GM19463 (cell line): Measurements from ENCODE around the gene ZFYVE21.

Source experiments
- ATAC-seq: cut with Tn5 transposase; IDR thresholded peaks from one replicate; pipeline ENCODE4 v1.9.1; 2021; ENCODE audit warnings: mild to moderate bottlenecking, moderate library complexity; ENCODE audit not compliant: unreplicated experiment

Gene ZFYVE21

DNA sequence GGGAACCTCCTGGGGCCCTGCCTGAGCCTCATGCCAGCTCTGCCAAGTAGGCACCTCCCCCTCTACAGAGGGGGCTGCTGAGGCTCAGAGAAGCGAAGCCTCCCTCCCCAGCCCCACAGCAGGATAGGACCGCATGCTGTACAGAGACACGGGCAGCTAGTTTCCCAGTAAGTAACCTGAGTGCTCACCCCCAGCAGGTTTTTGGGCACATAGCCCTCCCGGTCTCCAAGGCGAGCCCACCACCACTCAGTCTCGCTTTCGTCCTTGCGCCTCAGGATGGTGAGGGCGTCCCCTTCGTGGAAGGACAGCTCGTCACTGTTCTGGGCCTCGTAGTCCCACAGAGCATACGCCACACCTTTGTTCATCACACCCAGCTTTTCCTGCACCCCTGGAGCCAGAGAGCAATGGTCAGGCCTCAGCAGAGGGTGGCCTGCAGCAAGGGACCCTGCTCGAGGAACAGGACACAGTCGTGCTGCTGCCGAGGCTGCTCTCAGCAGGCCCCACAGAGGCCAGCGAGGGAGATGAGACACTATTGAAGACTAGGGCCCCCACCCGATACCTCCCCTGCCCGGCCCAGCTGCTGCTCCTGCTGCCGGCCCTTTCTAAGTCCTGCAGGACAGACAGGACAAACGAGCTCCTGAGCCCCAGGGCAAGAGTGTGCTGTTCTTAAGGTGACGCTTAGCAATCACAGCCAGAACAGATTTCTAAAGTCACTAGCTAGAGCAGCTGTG, 20.4 kb downstream of the ZFYVE21 start:
- ATAC-seq, result no peak

- ATAC-seq, result no peak
Observed at GRCh38 chr14:103736546-103737431, 21.2 kb downstream of the ZFYVE21 start.

- ATAC-seq, result no peak
Observed at GRCh38 chr14:103737432-103738045, 21.9 kb downstream of the ZFYVE21 start.

GRCh38 chr14:103738166-103738565, 22.6 kb downstream of the ZFYVE21 start:
- no peak for ATAC-seq

- ATAC-seq, result no peak
Observed at GRCh38 chr14:103738701-103739451, 23.3 kb downstream of the ZFYVE21 start.

DNA sequence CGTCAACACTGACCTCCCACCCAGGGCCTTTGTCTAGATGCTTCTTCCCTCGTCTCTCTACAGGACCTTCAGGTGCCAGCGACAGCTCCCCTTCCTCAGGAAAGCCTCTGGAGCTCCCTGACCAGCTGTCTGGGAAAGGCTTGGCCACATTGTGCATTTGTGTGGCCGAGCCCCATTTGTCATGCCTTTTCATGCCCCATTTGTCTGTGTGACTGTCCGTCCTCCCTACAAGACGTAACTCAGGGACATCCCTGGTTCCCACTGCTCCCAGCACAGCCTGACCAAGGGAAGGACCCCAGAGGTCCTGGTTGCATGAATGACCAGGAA, 23.8 kb downstream of the ZFYVE21 start:
- no peak for ATAC-seq

GRCh38 chr14:103739793-103740501, 24.3 kb downstream of the ZFYVE21 start:
- no peak for ATAC-seq

GRCh38 chr14:103740991-103741689, 25.5 kb downstream of the ZFYVE21 start:
- no peak for ATAC-seq

DNA sequence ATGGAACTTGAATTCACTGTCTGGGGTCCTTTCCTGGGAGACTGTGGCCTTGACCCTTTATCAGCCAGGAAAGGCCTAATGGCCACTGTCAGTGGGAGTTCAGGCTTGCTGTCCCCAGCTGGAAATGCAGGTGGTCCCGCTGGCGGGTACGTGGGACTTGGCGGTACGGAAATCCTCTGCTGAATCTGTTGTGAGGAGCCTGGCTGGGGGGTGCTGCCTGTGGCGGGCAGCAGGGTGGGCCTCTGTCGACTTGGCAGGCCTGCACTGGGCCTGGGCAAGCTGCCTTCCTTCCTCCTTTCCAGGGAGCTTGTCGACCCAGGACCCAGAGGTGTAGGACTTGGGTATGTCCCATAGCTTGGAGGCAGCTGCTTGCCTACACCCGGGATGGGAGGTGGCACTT, 26.3 kb downstream of the ZFYVE21 start:
- no peak for ATAC-seq

GRCh38 chr14:103742499-103743255, 27.1 kb downstream of the ZFYVE21 start:
- ATAC-seq, result no peak

GRCh38 chr14:103743691-103744090, 28.1 kb downstream of the ZFYVE21 start:
- ATAC-seq, result no peak

DNA sequence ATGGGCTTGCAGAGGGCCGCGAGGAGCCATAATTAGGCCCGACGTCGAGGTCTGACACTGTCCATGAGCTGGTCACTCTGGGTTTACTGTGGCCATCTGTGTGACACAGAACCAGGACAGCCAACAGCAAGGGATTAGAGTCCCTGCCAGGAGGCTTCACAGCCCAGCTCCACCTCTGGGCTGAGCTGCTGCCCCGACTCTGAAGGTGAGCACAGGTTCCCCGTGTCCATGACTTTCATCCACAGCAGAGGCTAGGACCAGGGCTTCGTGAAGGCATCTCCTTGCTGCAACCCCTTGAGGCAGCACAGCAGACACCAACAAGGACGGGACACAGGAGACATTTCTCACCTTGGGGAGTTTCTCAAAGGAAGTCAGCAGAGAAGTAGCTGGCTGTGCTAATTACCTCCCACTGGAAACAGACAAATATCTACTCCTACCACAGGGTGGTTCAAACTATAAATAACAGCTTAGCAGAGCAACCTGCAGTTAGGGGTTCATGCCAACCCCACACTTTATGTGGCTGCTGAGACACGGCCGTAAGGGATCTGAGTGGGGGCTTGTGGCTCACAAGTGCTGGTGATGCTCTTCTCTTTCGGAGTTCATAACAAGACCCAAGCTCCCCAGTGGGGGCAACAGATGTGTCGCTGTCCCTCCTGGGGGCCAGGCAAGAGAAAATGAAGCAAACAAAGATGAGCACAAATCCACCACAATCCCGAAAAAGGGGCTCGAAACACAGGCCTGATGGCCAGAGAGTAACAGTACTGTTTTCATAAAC, 29.2 kb downstream of the ZFYVE21 start:
- ATAC-seq, result no peak

DNA sequence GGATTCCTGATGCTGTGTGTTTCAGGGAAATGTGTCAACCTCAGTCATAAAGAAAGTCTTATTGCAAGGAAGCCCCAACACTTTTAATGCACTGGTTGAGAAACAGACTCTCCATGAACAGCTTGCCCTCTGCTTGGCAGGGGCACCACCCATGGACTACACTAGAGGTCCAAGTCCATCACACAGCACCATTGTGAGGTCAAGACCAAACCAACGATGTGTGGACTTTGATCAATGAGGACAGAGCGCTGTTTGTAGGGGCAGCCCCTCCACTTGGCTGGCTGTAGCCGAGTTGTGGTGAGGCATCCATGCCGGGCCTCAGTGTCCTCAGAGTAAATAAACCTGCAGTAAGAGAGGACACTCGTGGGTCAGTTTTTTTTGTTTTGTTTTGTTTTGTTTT, 29.8 kb downstream of the ZFYVE21 start:
- no peak for ATAC-seq

DNA sequence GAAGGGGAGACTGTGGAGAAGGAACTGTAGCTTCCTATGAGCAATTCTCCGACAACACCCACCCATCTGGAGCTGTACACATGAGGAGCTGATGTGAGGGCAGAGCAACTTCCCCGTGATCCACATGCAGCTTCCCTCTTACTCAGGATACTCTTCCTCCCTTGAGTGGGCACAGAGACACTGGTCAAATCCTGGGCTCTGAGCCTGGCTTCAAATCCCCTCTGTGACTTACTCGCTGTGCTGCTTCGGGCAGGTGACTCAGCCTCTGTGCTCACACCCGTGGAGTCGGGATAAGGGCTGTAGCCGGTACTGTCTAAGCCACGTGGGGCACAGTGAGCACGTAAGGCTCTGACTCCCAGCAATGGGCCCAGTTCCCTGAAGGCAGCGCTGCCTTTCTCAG, 31.1 kb downstream of the ZFYVE21 start:
- ATAC-seq, result no peak

GRCh38 chr14:103748534-103748857, 32.9 kb downstream of the ZFYVE21 start:
- ATAC-seq, result no peak

DNA sequence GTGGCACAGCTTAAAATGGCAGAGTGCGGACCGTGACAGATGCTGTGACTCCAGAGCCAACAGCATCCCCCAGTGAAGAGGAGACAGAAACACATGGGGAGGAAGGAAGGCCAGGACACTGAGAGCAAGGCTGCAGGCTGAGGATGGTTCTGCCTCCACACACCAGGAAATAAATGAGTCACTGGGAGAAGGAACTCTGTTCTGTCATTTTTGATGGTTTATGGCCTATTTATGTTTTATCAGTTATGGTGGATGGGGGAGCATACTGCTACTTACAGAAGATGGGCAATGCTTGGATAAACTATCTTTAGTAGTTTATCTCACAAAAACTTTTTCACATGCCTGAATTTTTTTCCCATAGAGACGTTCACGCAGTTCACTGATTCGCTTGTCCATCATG, 33.8 kb downstream of the ZFYVE21 start:
- no peak for ATAC-seq

GRCh38 chr14:103749860-103750259, 34.2 kb downstream of the ZFYVE21 start:
- no peak for ATAC-seq

- no peak for ATAC-seq
Observed at GRCh38 chr14:103753774-103754173, 38.2 kb downstream of the ZFYVE21 start.

GRCh38 chr14:103755060-103755459, 39.5 kb downstream of the ZFYVE21 start:
- ATAC-seq, result no peak
